Tibial nerve (tissue), 3 donors: ENCODE data around the gene MMGT1.

ENCODE experiments used
- CTCF ChIP-seq, 5 experiments: fragments of 200-600 bp in 3 of 5; fragments of 450-650 bp in 2 of 5; sonication (generic) in 3 of 5; IDR thresholded peaks; one replicate each; pipeline ENCODE4 v1.5.1; 2016 to 2019; ENCODE audit warnings: antibody characterized with exemption in 5 of 5, mild to moderate bottlenecking in 3 of 5, moderate library complexity in 2 of 5
- POLR2A ChIP-seq, 2 donors: fragments of 450-650 bp; IDR thresholded peaks; one replicate each; pipeline ENCODE4 v1.6.1; 2017; ENCODE audit warnings: antibody characterized with exemption in 2 of 2, mild to moderate bottlenecking in 2 of 2, moderate library complexity in 2 of 2

- TF ChIP-seq POLR2A (IDR thresholded peaks at IDR 0.05) (no peak), CTCF (IDR thresholded peaks at IDR 0.05) (no peak)
Observed at GRCh38 chrX:135973025-135973547, 702 bp downstream of the MMGT1 start.
